Ascending aorta (tissue), 2 donors: ENCODE results near the gene SLC49A4. TPM values are rescaled to one million over a fixed set of nuclear protein-coding genes. Genes with fewer than 3 reads are reported as not detected.

ENCODE experiments used
- DNase-seq, 2 donors: peaks; one replicate each; pipeline ENCODE4 v3.0.0-alpha.2; 2019; ENCODE audit warnings: low spot score in 2 of 2
- H3K27ac ChIP-seq, 2 donors: fragments of 200-600 bp; sonication (generic); one replicate each; pipeline ENCODE4 v1.5.1; 2016 to 2017; ENCODE audit warnings: mild to moderate bottlenecking in 1 of 2
- H3K27me3 ChIP-seq: fragments of 200-600 bp; sonication (generic); one replicate; pipeline ENCODE4 v1.5.1; 2017
- H3K36me3 ChIP-seq, 2 donors: fragments of 200-600 bp; sonication (generic); one replicate each; pipeline ENCODE4 v1.5.1; 2016
- H3K4me1 ChIP-seq, 2 donors: fragments of 200-600 bp; sonication (generic); one replicate each; pipeline ENCODE4 v1.5.1; 2016 to 2017; ENCODE audit warnings: mild to moderate bottlenecking in 1 of 2
- H3K4me3 ChIP-seq, 2 donors: fragments of 200-600 bp; sonication (generic); one replicate each; pipeline ENCODE4 v1.5.1; 2016 to 2017; ENCODE audit warnings: mild to moderate bottlenecking in 1 of 2
- H3K9me3 ChIP-seq, 2 donors: fragments of 200-600 bp; sonication (generic); one replicate each; pipeline ENCODE4 v1.5.1; 2016
- intact Hi-C: fragments of 100-400 bp; cut with DNase I; formaldehyde crosslinking; loops from one replicate; pipeline ENCODE4 v1.15.1; 2023
- total RNA-seq: library from RNA; depleted of rRNA; stranded (reverse); fragments of >200 nt; gene quantifications from one replicate; pipeline ENCODE4 v1.1.0, GENCODE V29; 2016
- TF ChIP-seq, protein P1 (sequence below), 3 experiments: fragments of 200-600 bp in 2 of 3; fragments of 450-650 bp in 1 of 3; sonication (generic) in 2 of 3; IDR thresholded peaks; one replicate each; pipeline ENCODE4 v1.5.1; 2016 to 2019; ENCODE audit warnings: antibody characterized with exemption in 3 of 3, mild to moderate bottlenecking in 1 of 3, moderate library complexity in 1 of 3

SLC49A4 gene
- total RNA-seq, 1 donor from 2014 or later: 3.2 TPM

DNA sequence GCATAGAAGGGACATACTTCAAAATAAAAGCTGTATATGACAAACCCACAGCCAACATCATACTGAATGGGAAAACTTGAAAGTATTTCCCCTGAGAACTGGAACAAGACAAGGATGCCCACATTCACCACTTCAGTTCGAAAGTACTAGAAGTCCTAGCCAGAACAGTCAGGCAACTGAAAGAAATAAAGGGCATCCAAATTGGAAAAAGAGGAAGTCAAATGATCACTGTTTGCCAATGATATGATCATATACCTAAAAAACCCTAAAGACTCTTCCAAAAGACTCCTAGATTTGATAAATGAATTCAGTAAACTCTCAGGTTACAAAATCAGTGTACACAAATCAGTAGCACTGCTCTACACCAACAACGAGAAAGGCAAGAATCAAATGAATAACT lies 40.7 kb downstream of the SLC49A4 start:
- no peaks in the 10 kb centered on the region for H3K4me1 ChIP-seq

DNA sequence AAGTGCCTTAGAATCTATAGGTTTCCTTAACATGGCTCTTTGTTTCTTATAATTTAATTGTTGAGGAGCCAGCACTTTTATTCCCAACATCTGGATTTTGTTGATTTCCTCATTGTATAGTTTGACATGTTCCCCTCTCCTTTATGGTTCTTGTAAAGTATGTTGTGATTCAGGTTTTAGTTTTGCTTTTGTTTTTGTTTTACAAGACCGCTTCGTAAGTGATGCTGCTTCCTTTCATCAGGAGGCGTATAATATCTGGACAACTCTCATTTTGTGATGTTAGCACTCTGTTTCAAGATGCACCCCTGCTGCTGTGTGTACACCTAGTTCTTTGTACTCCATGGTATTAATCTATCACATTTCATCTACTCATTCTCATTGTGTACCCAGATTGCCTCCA lies 48.7 kb downstream of the SLC49A4 start:
- H3K4me3 ChIP-seq: no peak overlapping the region
- no peak overlapping the region for H3K27ac ChIP-seq
- H3K27me3 ChIP-seq: no peaks in the 10 kb centered on the region
- no peak for DNase-seq
- intact Hi-C loops: no loop called here
- no peaks in the 10 kb centered on the region for H3K9me3 ChIP-seq
- TF ChIP-seq, protein P1, sequence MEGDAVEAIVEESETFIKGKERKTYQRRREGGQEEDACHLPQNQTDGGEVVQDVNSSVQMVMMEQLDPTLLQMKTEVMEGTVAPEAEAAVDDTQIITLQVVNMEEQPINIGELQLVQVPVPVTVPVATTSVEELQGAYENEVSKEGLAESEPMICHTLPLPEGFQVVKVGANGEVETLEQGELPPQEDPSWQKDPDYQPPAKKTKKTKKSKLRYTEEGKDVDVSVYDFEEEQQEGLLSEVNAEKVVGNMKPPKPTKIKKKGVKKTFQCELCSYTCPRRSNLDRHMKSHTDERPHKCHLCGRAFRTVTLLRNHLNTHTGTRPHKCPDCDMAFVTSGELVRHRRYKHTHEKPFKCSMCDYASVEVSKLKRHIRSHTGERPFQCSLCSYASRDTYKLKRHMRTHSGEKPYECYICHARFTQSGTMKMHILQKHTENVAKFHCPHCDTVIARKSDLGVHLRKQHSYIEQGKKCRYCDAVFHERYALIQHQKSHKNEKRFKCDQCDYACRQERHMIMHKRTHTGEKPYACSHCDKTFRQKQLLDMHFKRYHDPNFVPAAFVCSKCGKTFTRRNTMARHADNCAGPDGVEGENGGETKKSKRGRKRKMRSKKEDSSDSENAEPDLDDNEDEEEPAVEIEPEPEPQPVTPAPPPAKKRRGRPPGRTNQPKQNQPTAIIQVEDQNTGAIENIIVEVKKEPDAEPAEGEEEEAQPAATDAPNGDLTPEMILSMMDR (IDR thresholded peaks at IDR 0.05): no peak
- no peaks in the 10 kb centered on the region for H3K4me1 ChIP-seq
- H3K36me3 ChIP-seq: peaks cover 0 to 3% of the 10 kb centered on the region in 2 donors

More for the DNA sequence above, 40.7 kb downstream of the SLC49A4 start:
- Histone ChIP-seq H3K36me3 (peaks cover 7 to 8% of the 10 kb centered on the region in 2 donors), H3K27me3 (no peaks in the 10 kb centered on the region), H3K27ac (no peak overlapping the region), H3K4me3 (no peak overlapping the region), H3K9me3 (no peaks in the 10 kb centered on the region)
- TF ChIP-seq, protein P1 (IDR thresholded peaks at IDR 0.05): no peak
- no peak for DNase-seq
- intact Hi-C loops: no loop called here

DNA sequence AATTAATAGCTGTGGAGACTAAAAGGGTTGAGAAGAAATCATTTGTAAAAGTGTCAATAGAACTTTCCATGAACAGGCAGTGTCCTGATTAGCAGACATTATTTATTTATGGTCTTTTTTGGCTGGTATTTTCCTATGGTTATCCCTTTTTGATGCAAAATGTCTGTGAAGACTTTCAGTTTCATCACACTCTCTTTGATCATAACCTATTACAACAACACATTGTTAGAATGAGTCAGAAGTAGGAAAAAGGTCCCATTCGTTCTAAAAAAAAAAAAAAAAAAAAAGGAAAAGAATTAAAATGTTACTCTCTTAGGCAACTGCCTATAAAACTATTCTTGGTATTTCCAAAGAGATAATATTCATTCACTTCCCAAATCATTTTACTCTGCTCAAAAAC lies 62.1 kb downstream of the SLC49A4 start:
- peaks cover 0 to 2% of the 10 kb centered on the region in 2 donors for H3K4me1 ChIP-seq
- H3K27ac ChIP-seq: no peak overlapping the region
- TF ChIP-seq, protein P1 (IDR thresholded peaks at IDR 0.05): no peak
- H3K4me3 ChIP-seq: no peak overlapping the region
- intact Hi-C loops: loop anchor here (5.0 kb wide), 1 partner anchor 400 kb away; no protein-coding TSS in a partner anchor
- no peaks in the 10 kb centered on the region for H3K9me3 ChIP-seq
- no peak for DNase-seq
- H3K36me3 ChIP-seq: peaks cover 4% of the 10 kb centered on the region in 2 donors
- H3K27me3 ChIP-seq: no peaks in the 10 kb centered on the region

DNA sequence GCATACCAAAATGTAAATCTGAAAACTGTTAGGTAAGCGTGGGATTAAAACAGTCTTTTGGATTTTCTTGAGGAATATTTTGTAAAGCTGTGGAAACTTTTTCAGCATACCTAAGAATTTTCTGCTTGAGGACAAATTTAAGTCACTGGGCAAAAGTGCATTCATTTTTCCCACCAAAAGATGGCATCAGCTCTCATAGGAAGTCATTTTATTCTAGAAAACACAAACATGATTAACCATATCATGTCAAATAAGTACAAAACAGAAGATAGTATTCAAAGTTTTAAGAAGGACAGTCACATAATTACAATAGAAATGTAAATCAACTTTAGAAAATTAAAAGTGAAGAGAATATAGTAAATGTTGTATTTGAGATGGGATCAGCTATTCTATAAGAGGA lies 63.5 kb downstream of the SLC49A4 start:
- DNase-seq: no peak
- H3K4me1 ChIP-seq: peaks cover 0 to 2% of the 10 kb centered on the region in 2 donors
- no peak overlapping the region for H3K4me3 ChIP-seq
- H3K27me3 ChIP-seq: no peaks in the 10 kb centered on the region
- no peaks in the 10 kb centered on the region for H3K9me3 ChIP-seq
- intact Hi-C loops: loop anchor here (5.0 kb wide), 1 partner anchor 399 kb away; no protein-coding TSS in a partner anchor
- H3K36me3 ChIP-seq: peaks cover 4% of the 10 kb centered on the region in 2 donors
- TF ChIP-seq, protein P1 (IDR thresholded peaks at IDR 0.05): peak; percentile 11 to 43 (median 16)
- peak overlapping the region in 1 of 2 donors; percentile 25 for H3K27ac ChIP-seq

DNA sequence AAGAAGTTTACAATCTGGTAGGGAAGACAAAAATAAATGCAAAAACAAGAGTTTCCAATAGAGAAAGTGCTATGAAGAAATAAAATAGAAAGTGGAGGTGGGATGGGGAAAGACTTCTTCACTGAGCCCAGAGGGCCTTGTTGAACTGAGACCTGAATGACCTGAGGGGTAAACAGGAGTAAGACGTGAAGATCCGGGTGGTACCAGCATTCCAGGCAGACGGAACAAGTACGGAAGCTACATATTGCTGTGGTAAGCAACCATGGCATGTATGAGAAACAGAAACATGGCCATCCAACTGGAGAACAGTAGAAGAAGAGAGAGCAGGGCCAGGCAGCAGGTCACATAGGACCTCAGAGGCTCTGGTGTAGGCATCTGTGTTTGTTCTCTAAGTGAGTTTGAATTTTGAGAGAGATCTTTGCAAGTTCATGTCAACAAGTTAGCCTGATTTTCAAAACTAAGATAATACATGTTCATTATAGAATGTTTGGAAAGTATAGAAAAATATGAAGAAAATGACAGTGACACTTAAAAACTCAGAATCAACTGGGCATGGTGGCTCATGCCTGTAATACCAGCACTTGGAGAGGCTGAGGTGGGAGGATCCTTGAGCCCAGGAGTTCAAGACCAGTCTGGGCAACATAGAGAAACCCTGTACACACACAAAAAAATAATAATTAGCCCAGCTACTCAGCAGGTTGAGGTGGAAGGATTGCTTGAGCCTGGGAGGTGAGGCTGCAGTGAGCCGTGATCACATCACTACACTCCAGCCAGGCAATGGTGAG lies 64.3 kb downstream of the SLC49A4 start:
- DNase-seq: no peak
- intact Hi-C loops: loop anchor here (5.0 kb wide), 1 partner anchor 398 kb away; no protein-coding TSS in a partner anchor
- Histone ChIP-seq H3K9me3 (no peaks in the 10 kb centered on the region), H3K36me3 (peaks cover 4% of the 10 kb centered on the region in 2 donors), H3K4me1 (peaks cover 0 to 2% of the 10 kb centered on the region in 2 donors), H3K27ac (no peak overlapping the region), H3K27me3 (no peaks in the 10 kb centered on the region), H3K4me3 (no peak overlapping the region)
- TF ChIP-seq, protein P1 (IDR thresholded peaks at IDR 0.05): no peak
